Measurements from ENCODE around the gene OGDH.
A peak's percentile ranks its signal among the peaks of the same experiment; 100 is the strongest.

OGDH gene

DNA sequence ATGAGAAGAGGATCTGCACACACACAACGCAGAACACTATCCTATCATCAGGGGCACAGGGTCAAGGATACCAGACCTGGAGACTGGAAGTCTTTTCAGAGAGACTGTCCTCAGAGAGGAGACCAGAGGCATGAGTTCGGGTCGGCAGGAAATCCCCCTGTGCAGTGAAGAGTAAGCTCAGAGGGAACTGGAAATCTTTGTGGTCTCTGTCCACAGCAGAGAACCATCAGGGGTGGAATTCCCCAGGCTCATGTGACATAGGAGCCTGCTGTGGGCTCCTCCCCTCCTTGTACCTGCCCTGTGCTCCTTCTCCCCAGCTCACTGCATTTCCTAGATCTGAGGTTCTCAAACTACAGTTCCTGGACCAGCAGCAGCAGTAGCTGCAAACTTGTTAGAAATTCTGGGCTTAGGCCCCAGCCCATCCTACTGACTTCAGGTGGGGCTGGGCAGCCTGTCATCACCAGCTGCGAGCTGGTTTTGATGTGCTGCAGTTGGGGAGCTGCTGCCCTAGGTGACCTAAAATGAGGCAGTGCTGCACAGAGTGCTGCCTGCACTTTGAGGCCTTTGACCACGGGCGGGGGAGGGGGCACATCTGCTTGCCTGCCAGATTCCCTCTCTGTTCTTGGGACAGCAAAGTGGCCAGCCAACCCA lies 144.6 kb downstream of the OGDH start:
- DNase-seq (ENCODE audit: low read depth, low spot score), result no peak
- no peaks in the 10 kb centered on the region for H3K9me3 ChIP-seq (ENCODE audit: low read depth, low read length)
- no peak overlapping the region for H3K4me3 ChIP-seq
- H3K27ac ChIP-seq, result no peak overlapping the region
- no peak overlapping the region for H3K9ac ChIP-seq (ENCODE audit: insufficient read length)
- TF ChIP-seq FOXP2 (optimal IDR thresholded peaks at IDR 0.05; ENCODE audit: control extremely low read depth, extremely low read length, insufficient read depth) (no peak), EZH2 (IDR thresholded peaks at IDR 0.05) (no peak), POLR2AphosphoS5 (IDR thresholded peaks at IDR 0.05; ENCODE audit: borderline replicate concordance, low read depth, low read length) (no peak)
- H3K36me3 ChIP-seq (ENCODE audit: insufficient read depth, low read length), result peaks cover 14% of the 10 kb centered on the region

DNA sequence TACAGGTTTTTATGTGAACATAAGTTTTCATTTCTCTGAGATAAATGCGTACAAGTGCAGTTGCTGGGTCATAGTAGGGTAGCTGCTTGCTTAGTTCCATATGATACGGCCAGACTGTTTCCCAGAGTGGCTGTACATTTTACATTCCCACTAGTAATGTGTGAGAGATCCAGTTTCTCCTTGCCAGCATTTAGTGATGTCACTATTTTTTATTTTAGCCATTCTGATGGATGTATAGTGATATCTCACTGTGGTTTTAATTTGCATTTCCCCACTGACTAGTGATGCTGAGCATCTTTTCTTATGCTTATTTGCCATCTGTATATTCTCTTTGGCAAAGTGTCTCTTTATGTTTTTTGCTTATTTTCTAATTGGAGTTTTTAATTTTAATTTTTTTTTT lies 146.4 kb downstream of the OGDH start:
- no peak overlapping the region for H3K4me3 ChIP-seq
- H3K36me3 ChIP-seq (ENCODE audit: insufficient read depth, low read length), result peaks cover 22% of the 10 kb centered on the region
- no peak overlapping the region for H3K27ac ChIP-seq
- no peak overlapping the region for H3K9ac ChIP-seq (ENCODE audit: insufficient read length)
- H3K9me3 ChIP-seq (ENCODE audit: low read depth, low read length), result no peaks in the 10 kb centered on the region
- TF ChIP-seq POLR2AphosphoS5 (IDR thresholded peaks at IDR 0.05; ENCODE audit: borderline replicate concordance, low read depth, low read length) (no peak), FOXP2 (optimal IDR thresholded peaks at IDR 0.05; ENCODE audit: control extremely low read depth, extremely low read length, insufficient read depth) (no peak)
- no peak for DNase-seq (ENCODE audit: low read depth, low spot score)

DNA sequence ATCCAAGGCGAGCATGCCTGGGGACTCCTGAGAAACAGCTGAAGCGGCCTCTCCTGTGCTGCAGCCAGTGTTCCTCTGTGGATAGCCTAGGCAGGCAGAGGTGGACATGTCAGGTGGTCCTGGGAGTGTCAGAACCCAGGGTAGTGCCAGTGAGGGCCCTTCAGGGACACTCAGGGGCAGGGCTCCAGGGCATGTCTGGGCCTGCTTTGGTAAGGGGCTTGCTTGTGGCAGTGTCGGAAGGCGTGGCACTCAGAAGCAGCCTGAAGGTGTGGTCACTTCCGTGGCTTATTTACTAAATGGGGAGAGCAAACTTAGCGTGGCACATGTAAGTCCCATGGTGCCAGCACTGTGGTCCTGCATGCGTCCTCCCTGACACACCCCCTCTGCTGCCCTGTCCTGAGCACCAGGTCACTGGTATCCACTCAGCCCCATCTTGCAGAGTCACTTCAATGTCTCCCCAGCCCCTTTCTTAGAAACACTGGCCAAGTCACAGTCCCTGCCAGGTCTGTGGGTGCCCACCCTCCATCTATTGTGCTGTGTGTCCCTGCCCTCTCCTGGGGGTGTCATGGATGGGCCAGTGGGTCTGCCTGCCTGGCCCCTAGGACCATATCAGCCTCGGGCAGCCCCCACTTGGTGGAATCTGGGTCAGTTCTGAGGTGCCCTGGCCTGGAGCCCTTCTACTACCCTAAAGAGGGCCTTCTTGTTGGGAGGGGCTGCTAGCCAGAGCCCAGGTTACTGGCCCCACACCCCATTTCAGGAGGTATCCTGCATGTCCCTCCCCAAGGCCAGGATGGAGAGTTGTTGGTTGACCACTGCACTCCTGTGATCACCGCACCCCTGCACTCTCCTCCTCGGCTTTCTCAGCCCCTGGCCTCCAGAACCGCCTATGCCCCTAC lies 148.6 kb downstream of the OGDH start:
- H3K27ac ChIP-seq, result no peak overlapping the region
- DNase-seq (ENCODE audit: low read depth, low spot score), result no peak
- H3K9me3 ChIP-seq (ENCODE audit: low read depth, low read length), result no peaks in the 10 kb centered on the region
- no peak overlapping the region for H3K4me3 ChIP-seq
- no peak overlapping the region for H3K9ac ChIP-seq (ENCODE audit: insufficient read length)
- TF ChIP-seq FOXP2 (optimal IDR thresholded peaks at IDR 0.05; ENCODE audit: control extremely low read depth, extremely low read length, insufficient read depth) (no peak), EZH2 (IDR thresholded peaks at IDR 0.05) (no peak), POLR2AphosphoS5 (IDR thresholded peaks at IDR 0.05; ENCODE audit: borderline replicate concordance, low read depth, low read length) (no peak)
- peaks cover 33% of the 10 kb centered on the region for H3K36me3 ChIP-seq (ENCODE audit: insufficient read depth, low read length)

DNA sequence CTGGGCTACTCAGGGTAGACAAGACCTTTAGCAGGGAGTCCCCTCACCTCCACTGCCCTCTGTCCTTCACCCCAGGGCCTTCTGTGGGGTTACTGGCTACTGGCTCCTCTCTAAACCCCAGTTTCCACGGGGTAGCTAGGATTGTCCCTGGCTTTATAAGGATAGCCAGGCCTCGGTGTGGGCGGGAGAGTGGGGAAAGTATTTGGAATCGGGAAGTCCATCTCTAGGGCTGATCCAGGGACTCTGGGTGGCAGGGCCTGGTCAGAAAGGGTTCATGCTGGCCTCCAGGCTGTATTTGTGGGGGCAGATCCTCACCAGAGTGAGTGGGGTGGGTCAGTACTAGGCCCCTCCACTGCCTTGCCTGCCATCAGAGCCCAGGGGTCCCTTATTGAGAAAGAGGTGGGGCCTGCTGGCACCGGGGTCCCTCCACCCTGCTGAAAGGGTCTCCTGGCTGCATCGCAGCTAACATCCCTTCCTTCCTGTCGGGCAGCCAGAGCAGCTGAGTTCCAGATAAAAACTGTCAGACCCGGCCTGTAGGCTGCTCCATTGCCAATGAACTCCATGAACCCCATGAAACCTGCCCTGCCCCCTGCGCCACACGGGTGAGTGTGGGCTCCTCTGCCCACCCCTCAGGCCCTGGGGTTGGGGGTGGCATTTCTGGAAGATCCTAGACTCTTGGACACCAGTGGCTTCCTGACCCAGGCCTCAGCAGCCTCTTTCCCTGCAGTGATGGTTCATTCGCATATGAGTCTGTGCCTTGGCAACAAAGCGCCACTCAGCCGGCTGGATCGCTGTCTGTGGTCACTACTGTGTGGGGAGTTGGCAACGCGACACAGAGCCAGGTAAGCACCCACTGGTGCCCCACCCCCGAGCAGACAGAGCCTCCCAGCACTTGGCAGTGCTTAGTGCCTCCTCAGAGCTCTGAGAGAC lies 149.5 kb downstream of the OGDH start:
- DNase-seq (ENCODE audit: low read depth, low spot score), result no peak
- H3K9me3 ChIP-seq (ENCODE audit: low read depth, low read length), result no peaks in the 10 kb centered on the region
- TF ChIP-seq POLR2AphosphoS5 (IDR thresholded peaks at IDR 0.05; ENCODE audit: borderline replicate concordance, low read depth, low read length) (0 out of 2 replicates have a peak, but pooled peaks have one; percentile 17), EZH2 (IDR thresholded peaks at IDR 0.05) (no peak)
- H3K27ac ChIP-seq, result no peak overlapping the region
- no peak overlapping the region for H3K4me3 ChIP-seq
- no peak overlapping the region for H3K9ac ChIP-seq (ENCODE audit: insufficient read length)
- peaks cover 35% of the 10 kb centered on the region; the same call in 1 of the 2 replicates for H3K36me3 ChIP-seq (ENCODE audit: insufficient read depth, low read length)

DNA sequence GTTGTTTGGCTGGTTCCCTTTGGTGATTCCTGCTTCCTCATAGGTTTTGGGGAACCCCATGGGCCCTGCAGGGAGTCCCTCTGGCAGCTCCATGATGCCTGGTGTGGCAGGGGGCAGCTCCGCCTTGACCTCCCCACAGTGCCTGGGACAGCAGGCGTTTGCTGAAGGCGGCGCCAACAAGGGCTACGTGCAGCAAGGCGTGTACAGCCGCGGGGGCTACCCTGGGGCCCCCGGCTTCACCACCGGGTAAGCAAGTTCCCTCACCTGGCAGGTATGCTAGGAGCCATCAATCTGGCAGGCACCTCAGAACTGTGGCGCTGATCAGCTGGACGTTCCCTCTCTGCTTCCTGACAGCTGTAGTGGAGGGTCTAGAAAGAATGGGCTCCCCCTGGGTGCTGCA lies 150.5 kb downstream of the OGDH start:
- DNase-seq (ENCODE audit: low read depth, low spot score), result no peak
- H3K36me3 ChIP-seq (ENCODE audit: insufficient read depth, low read length), result peaks cover 38% of the 10 kb centered on the region; the same call in 1 of the 2 replicates
- no peak overlapping the region for H3K27ac ChIP-seq
- H3K9ac ChIP-seq (ENCODE audit: insufficient read length), result no peak overlapping the region
- no peak overlapping the region for H3K4me3 ChIP-seq
- no peaks in the 10 kb centered on the region for H3K9me3 ChIP-seq (ENCODE audit: low read depth, low read length)
- TF ChIP-seq EZH2 (IDR thresholded peaks at IDR 0.05) (no peak), FOXP2 (optimal IDR thresholded peaks at IDR 0.05; ENCODE audit: control extremely low read depth, extremely low read length, insufficient read depth) (no peak), POLR2AphosphoS5 (IDR thresholded peaks at IDR 0.05; ENCODE audit: borderline replicate concordance, low read depth, low read length) (no peak)

DNA sequence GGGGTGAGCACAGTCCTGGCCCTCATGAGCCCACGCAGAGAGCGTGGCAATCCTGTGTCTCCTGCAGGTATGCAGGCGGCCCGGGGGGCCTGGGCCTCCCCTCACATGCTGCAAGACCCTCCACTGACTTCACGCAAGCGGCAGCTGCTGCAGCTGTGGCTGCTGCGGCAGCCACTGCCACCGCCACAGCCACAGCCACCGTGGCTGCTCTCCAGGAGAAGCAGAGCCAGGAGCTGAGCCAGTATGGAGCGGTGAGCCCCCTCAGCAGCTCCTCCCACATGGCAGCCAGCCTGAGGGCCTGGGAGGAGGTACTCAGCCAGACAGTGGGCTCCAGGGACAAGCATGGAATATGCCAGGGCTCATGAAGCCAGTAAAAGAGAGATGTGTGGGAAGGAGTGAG lies 150.9 kb downstream of the OGDH start:
- no peak for TF ChIP-seq FOXP2 (optimal IDR thresholded peaks at IDR 0.05; ENCODE audit: control extremely low read depth, extremely low read length, insufficient read depth)
- TF ChIP-seq POLR2AphosphoS5 (IDR thresholded peaks at IDR 0.05; ENCODE audit: borderline replicate concordance, low read depth, low read length), result no peak
- no peak for TF ChIP-seq EZH2 (IDR thresholded peaks at IDR 0.05)
- Histone ChIP-seq H3K4me3 (no peak overlapping the region), H3K9ac (ENCODE audit: insufficient read length) (no peak overlapping the region), H3K27ac (no peak overlapping the region), H3K36me3 (ENCODE audit: insufficient read depth, low read length) (peaks cover 41% of the 10 kb centered on the region; the same call in 1 of the 2 replicates), H3K9me3 (ENCODE audit: low read depth, low read length) (no peaks in the 10 kb centered on the region)
- no peak for DNase-seq (ENCODE audit: low read depth, low spot score)

DNA sequence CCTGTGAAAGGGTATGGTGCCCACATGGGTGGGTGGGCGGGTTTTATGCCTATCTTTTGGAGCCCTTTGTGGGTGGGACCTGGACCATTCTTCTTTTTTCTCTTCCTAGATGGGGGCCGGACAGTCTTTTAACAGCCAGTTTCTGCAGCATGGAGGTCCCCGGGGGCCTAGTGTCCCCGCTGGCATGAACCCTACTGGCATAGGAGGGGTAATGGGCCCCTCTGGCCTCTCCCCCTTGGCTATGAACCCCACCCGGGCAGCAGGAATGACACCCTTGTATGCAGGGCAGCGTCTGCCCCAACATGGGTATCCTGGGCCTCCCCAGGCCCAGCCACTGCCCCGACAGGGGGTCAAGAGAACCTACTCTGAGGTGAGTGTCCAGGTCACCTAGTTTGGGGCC lies 151.3 kb downstream of the OGDH start:
- Histone ChIP-seq H3K4me3 (no peak overlapping the region), H3K36me3 (ENCODE audit: insufficient read depth, low read length) (peaks cover 44% of the 10 kb centered on the region; the same call in 1 of the 2 replicates), H3K9me3 (ENCODE audit: low read depth, low read length) (no peaks in the 10 kb centered on the region), H3K9ac (ENCODE audit: insufficient read length) (no peak overlapping the region), H3K27ac (no peak overlapping the region)
- no peak for DNase-seq (ENCODE audit: low read depth, low spot score)
- TF ChIP-seq POLR2AphosphoS5 (IDR thresholded peaks at IDR 0.05; ENCODE audit: borderline replicate concordance, low read depth, low read length) (no peak), FOXP2 (optimal IDR thresholded peaks at IDR 0.05; ENCODE audit: control extremely low read depth, extremely low read length, insufficient read depth) (no peak), EZH2 (IDR thresholded peaks at IDR 0.05) (no peak)
